GM10847 (cell line): ENCODE measurements around the gene FAM187B.

ENCODE experiments used
- POLR2A ChIP-seq: IDR thresholded peaks from 2 replicates; pipeline ENCODE4 v1.6.1; 2011; ENCODE audit not compliant: insufficient read length; ENCODE audit errors: extremely low read depth

FAM187B gene

GRCh38 chr19:35266520-35267352 is 38.2 kb upstream of the FAM187B start:
- TF ChIP-seq POLR2A = no peak

- no peak for TF ChIP-seq POLR2A
Measured at GRCh38 chr19:35265900-35266519, 37.5 kb upstream of the FAM187B start.

DNA sequence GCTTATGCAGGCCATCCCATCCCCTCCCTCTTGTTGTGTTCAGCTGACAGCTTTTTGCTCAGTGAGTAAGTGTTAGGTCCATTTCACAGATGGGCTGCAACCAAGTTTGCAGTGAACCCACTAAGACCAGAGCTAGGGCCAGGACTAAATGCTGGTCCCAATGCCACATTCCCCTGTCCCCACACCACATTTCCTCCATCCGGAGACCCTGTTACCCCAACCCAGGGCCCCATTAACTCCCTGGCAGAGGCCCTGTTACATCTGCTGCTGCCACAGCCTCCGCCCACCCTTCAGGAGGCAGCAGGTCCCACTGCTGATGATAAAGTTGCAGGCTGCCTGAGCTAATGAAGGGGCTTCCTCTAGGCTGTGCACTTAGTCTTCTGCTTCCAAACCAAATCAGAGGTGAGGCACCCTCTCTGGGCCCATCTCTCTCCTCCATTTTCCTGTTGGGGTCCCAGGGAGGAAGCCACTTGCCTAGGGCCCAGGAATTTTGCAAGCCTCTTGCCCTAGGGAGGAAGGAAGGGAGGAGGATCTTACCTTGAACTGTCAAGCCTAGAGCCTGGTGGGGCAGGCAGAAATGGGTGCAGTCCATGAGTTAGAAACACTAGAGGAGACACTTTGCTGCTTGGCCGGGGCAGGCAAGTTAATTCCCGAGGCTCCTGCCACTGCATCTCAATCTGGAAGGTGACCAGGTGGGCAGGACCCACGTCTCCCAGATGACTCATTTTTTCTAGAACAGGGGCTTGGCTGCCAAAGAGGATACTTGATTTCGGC is 36.8 kb upstream of the FAM187B start:
- no peak for TF ChIP-seq POLR2A

GRCh38 chr19:35264268-35265125 is 36.0 kb upstream of the FAM187B start:
- TF ChIP-seq POLR2A = no peak

DNA sequence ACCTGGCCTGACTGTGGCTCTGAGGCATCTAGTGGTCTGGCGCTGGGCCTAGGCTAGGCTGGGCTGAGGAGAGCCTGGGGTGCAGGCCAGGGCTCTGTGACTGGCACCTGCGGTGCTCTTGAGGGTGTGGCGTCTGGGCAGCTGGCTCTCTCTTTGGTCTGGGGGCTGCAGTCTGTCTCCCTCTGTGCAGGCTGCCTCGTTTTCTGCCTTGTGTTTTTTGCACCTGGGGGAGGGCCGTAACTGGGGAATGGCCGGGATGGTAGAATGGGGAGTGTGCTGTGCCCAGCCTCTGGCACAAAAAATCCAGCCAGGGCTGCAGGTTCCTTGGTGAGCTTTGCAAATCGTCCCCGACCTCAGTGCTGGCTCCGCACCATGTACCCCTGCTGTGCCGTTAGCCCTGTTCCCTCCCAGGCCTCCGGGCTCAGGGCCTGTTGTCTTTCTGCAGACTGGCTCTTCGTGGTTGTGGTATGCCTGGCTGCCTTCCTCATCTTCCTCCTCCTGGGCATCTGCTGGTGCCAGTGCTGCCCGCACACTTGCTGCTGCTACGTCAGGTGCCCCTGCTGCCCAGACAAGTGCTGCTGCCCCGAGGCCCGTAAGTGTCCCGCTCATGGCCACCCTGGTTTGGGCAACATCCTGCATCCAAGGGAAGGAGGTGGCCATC is 33.7 kb upstream of the FAM187B start:
- TF ChIP-seq POLR2A = no peak

DNA sequence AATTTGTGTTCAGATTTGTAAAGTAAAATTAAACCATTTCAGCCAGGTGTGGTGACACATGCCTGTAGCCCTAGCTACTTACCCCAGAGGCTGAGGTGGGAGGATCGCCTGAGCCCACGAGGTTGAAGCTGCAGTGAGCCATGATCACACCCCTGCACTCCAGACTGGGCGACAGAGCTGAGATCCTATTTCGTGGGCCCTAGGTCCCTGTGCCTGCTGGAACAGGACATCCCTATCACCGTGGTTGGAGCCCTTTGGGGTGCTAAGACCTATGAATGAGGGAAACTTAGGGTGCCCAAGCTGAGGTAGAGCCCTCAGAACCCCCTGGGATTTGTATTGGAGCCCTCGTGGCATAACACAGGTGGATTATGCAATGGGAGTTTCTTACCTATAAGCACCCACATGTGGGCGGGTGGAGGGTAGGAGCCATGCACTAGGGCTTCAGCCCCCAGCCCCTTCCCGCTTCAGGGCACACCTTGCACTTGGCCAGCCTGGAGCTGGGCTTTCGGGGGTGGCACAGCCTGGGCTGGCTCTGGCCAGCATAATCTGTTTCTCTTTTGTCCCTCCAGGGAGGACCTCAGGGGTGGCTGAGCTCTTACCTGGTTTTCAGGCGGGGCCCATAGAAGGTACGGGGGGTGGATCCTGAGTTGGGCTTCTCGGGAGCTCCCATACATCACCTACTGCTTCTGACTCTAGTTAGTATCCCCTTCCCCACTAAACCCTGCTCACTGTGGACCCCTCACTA is 33.0 kb upstream of the FAM187B start:
- TF ChIP-seq POLR2A = no peak

DNA sequence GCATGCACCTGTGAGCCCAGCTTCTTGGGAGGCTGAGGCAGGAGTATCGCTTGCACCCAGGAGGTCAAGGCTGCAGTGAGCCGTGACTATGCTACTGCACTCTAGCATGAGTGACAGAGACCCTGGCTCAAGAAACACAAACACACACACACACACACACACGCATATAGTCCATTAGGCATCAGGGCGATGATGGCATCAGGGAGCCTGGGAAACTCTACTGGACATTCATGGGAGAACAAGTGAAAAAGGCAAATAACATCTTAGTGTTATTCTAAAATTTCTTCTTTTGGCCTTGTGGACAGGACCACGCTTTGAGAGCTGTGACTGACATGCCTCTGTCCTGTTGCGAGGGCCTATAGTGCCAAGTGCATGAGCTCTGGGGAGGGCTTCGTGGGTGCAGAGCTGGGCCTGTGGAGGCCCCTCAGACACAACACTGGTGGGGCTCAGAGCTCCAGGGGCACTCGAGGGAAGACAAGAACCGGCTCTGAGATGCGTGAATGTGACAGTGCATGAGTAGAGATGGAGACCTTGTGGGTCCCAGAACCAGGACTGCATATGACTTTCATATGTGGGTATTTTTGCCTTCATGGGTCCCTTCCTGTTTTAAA is 32.3 kb upstream of the FAM187B start:
- no peak for TF ChIP-seq POLR2A

GRCh38 chr19:35257113-35257461 is 28.5 kb upstream of the FAM187B start:
- no peak for TF ChIP-seq POLR2A

DNA sequence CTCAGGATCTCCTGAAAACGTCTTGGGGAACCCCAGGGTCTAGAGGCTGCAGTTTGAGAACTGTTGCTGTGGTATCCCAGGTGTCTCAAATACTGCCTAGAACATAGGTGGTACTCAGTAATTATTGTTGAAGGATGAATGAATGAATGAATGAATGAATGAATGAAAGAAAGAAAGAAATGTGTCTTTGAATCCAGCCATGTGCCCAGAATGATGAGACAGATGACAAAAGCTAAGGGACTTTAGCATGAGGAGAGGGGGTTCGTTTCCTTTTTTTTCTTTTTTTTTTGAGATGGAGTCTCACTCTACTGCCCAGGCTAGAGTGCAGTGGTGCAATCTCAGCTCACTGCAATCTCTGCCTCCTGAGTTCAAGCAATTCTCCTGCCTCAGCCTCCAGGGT is 28.0 kb upstream of the FAM187B start:
- TF ChIP-seq POLR2A = no peak

DNA sequence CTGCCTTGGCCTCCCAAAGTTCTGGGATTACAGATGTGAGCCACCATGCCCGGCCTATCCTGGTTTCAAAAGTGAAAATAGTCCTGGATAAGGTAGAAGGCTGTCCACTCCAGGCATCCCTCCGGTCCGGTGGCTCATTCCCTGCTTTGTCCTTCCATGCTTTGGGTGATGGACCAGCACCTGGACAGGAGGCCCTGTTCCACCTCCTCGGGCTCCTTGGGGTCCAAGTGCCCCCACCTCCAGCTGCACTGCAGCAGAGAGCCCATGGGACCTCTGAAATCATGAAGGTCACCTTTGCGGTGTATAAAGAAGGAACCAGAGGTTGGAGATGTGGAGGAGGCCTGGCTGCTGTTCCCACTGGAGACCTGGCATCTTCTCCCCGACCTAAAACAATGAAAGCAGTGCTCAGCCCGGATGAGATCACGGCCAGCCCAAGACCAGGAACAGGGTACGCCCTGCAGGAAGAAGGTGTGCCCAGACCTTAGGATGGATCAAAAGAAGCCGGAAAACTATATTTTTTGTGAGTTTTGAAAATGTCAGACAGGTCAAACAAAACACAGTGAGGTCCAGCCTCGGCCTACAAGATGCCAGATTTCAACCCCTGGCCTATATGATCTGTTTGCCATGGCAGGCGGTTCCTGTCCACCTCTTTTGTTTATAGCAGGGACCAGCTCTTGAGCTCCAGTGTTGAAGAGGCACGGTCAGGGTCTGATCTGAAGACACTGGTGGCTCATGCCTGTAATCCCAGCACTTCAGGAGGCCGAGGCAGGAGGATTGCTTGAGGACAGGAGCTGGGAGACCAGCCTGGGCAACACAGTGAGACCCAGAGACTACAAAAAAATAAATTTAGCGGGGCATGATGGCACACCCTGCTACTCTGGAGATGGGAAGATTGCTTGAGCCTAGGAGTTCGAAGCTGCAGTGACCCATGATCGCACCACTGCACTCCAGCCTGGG is 26.1 kb upstream of the FAM187B start:
- no peak for TF ChIP-seq POLR2A

DNA sequence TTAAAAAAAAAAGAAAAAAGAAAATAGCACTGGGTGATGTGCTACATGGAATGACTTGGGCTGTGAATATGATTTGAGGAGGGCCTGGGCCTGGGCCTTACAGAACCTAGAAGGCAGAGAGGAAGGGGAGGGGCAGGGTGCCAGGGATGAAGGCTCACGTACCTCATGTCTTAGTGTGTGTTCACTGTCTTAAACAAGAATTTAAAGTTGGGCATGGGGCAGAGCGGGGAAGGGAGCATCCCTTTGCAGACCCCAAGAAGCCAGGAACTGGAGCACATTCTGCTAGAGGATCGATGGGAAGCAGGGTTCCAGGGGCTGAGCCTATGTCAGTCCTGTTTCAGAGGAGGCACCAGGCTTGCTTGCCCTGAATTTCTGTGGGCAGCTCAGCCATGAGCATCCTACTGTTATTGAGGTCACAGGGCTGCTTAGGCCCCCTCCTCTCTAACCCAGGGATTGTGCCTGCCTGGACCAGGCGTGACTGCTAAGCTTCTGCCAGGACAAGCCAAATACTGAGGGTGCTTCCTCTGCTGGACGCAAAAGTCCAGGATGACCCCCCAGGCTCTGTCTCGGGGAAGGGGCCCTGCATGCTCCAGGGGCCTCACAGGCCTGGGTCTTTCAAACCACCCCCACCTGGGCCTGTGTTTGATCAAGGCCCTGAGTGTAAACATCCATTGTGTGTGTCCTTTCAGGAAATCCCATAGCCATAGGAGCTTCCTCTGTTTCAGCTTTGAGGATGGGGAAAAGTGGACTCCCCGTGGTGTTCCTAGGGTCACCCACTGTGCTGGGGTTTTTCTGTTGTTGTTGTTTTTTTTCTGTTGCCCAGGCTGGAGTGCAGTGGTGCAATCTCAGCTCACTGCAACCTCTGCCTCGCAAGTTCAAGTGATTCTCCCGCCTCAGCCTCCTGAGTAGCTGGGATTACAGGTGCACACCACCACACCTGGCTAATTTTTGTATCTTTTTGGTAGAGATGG is 25.1 kb upstream of the FAM187B start:
- no peak for TF ChIP-seq POLR2A
